Loucy (cell line): ENCODE data around the gene CLSTN1.

ENCODE experiments used
- EZH2phosphoT487 ChIP-seq: fragments of 200-600 bp; IDR thresholded peaks from 2 replicates; pipeline ENCODE4 v1.6.1; 2018; ENCODE audit warnings: antibody characterized with exemption, mild to moderate bottlenecking, moderate library complexity, borderline replicate concordance
- TF ChIP-seq, protein P1 (sequence below): fragments of 200-600 bp; sonication (generic); conservative IDR thresholded peaks from 2 replicates; pipeline ENCODE4 v1.5.1; 2014; ENCODE audit warnings: mild to moderate bottlenecking, antibody characterized with exemption, low read length

DNA sequence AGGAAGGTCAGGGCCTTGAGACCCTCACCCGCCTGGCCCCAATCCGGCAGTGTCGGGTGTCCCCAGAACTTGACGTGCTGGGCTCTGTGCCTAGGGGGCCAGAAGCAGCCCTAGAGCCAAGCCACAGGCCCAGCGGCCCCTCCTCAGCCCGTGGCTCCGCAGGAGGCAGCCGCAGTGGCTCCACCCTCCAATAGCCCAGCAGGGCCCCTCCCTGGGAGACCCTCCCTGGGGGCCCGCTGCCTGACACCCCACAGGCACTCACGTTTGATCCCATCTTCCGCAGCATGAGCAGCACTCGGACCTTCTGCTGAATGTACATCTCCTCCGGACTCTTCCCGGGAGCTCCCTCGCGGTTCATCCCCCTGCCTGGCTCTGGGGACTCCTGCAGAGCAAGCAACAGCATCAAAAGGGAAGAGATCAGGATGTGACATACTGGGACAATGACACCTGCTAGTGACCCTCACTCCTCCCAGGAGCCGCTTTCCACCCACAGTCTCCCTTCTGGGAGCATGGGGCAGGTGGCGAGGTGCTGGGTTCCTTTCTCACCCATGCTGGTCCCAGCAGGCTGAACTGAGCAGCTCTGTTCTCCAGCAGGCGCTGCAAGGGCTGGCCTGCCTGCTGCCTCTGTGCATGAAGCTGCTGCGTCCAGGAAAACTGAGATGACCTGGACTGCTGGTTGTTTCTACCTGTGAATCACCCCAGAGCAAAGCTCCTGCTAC is 48.1 kb upstream of the CLSTN1 start:
- no peak for TF ChIP-seq EZH2phosphoT487
- TF ChIP-seq, protein P1, sequence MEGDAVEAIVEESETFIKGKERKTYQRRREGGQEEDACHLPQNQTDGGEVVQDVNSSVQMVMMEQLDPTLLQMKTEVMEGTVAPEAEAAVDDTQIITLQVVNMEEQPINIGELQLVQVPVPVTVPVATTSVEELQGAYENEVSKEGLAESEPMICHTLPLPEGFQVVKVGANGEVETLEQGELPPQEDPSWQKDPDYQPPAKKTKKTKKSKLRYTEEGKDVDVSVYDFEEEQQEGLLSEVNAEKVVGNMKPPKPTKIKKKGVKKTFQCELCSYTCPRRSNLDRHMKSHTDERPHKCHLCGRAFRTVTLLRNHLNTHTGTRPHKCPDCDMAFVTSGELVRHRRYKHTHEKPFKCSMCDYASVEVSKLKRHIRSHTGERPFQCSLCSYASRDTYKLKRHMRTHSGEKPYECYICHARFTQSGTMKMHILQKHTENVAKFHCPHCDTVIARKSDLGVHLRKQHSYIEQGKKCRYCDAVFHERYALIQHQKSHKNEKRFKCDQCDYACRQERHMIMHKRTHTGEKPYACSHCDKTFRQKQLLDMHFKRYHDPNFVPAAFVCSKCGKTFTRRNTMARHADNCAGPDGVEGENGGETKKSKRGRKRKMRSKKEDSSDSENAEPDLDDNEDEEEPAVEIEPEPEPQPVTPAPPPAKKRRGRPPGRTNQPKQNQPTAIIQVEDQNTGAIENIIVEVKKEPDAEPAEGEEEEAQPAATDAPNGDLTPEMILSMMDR: no peak
